ENCODE measurements around the gene TNP1.

TNP1 gene, protein sequence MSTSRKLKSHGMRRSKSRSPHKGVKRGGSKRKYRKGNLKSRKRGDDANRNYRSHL
- total RNA-seq, result 0 to 0.22 (median 0) reads per million in 17 experiments

DNA sequence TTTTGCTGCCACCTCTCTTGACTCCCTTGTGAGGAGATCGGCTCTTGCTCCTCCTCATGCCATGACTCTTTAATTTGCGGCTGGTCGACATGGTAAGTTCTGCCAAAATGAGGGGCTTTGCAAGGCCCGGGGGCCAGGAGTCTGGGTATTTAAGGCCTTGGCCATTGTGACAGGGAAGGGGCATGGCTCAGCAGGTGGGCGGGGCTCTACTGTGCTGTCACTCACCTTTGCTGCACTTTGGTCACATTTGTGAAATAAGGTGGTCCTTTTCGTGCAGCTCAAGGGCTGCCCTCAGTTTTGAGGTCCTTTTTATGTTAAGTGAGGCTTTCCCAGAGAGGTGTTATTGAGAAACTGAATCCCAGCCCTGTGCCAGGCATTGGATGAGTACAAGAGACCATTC lies at the start of gene TNP1:
Gene TNP1 (minus strand): TSS at position 121 of the 400 bp plus-strand sequence. CDS start 30 bp downstream, at position 91.
- DNase-seq, result no peak

DNA sequence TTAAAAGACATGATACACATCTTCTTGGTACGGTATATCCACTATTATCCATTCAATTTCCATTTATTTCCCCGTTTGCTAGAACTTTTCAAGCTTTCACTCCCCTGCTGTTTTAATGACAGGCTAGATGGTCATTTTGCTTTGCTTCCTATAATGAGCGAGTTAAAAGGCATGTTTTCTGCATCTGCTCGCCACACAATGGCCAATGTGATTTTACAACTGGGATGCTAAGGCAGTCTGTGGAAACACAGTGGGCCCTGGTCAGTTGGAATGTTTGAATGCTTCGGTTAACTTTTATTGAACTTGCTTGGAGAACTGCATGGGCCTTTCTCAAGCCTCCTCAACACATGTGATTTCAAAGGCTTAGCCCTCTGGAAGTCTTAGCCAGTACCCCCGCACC lies 48.4 kb upstream of the TNP1 start:
- DNase-seq, result no peak

DNA sequence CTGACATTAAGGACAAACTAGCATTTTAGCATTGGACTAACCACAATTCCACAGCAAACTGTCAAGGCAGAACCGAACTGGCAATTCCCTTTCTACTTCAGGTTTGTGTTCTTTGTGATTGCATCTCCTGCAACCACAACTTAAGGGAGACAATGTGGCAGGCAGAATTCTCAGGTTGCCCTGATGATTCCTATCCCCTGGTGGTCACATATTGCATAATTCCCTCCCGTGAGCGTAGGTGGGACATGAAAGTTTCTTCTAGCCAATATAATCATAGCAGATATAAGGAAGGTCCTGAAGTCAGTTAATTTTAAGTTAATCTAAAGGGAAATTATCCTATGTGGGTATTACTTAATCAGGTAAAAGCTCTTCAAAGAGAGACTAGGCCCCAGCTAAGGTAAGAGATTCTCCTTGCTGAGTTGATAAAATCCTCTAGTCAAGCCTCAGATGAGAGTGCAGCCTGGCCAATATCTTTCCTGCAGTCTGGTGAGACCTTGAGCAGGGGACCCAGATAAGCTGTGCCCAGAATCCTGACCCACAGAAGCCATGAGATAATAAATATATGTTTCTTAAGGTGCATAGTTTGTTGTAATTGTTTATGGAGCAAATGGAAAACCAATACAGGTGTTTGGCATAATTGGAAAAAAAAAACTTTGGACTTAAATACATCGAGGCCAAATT lies 45.9 kb upstream of the TNP1 start:
- no peak for DNase-seq

DNA sequence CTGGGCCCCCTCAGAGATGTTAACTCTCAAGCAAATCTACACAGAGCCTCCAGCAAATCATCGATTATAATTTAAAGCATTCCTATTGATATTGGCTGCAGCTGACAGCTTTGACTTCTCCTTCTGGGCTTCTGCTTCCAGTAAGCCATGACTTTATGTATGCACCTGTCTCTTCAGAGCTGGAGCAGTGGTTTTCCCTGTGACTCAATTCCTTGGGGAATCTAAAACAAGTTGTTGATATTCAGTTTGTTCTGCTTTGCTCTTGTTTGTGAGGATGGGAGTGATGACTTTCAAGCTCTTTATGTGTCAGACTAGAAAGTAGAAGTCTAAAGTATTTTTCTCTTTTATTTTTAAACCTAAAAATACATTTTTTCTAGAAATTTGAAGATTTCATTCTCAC lies 45.1 kb upstream of the TNP1 start:
- no peak for DNase-seq

DNA sequence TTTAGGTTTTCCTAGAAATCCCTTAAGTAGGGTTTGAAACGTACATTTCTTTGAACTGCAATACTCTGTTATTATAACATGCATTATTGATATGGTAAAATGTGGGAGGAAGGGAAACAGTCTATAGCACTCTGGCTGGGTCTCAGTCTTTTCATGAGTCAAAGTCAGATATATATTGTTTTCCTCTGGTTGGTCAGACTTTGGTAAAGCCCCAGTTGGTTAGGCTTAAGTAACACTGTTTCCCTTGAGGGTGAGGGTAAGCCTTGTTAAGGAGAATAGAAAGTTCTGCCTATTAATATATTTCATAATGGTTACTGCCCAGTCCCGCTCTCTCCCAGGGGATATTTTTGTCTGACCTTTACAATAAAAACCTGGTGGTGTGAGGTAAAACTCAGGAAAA lies 44.7 kb upstream of the TNP1 start:
- DNase-seq, result no peak

DNA sequence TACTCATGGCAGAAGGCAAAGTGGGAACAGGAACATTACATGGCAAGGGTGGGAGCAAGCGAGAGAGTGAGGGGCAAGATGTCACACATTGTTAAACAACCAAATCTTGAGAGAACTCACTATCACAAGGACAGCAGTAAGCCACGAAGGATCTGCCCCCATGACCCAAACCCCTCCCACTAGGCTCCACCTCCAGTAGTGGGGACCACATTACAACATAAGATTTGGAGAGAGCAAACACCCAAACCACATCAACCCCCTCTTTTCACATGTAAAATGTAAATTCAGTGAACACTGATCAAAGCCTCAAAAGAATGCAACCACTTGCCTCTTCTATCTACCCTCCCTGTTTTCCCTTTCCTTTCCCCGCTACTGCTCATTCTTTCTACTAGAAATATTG lies 43.6 kb upstream of the TNP1 start:
- DNase-seq, result no peak

DNA sequence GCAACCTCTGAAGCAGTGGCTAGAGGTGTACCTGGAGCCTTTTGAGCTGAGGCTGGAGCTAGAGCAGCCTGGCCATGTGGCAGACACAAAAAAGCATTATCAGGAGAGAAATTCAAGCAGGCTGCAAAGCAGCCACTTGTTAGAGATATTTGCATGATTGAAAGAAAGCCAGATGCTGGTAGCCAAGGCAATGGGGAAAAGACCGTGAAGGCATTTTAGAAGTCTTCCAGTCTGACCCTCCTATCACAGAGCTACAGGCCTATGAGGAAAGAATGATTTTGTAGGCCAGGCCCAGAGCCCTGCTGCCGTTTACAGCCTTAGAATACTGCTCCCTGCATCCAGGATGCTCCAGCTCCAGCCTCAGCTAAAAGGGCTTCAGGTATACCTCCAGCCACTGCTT lies 41.4 kb upstream of the TNP1 start:
- no peak for DNase-seq

DNA sequence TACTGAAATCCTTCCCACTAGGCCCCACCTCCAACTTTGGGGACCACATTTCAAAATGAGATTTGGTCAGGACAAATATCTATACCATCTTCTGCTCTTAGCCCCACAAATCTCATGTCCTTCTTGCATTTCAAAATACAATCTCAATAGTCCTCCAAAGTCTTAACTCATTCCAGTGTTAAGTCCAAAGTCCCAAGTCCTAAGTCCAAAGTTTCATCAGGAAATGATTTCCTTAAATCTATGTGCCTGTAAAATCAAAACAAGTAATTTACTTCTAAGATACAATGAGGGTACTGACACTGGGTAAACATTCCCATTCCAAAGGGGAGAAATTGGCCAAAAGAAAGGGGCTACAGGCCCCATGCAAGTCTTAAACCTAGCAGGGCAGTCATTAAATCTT lies 40.5 kb upstream of the TNP1 start:
- no peak for DNase-seq

DNA sequence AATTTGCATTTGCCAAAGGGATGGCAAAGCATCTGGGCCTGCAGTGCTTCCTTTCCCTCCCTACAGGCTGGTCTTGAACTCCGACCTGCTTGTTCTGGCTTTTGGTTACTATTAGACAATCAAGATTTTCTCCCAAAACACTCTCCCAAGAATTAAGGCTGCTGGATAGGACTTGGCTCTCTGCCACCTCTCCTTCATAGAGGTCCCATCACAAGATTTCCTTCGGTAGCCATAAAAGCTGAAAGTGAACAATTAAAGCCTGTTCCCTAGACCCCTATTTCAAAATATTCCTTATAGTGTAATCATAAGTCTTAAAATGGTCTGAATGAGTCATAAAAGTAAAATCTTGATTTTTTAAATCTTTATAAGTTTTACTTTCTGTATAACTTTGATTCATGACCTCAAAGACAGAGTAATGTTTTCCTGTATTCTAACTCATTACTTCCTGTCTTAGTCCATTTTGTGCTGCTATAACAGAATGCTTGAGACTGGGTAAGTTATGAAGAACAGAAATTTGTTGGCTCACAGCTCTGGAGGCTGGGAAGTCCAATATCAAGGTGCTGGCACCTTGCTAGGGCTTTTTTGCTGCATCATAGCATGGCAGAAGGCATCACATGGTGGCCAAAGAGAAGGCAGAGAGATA lies 37.8 kb upstream of the TNP1 start:
- DNase-seq, result no peak

DNA sequence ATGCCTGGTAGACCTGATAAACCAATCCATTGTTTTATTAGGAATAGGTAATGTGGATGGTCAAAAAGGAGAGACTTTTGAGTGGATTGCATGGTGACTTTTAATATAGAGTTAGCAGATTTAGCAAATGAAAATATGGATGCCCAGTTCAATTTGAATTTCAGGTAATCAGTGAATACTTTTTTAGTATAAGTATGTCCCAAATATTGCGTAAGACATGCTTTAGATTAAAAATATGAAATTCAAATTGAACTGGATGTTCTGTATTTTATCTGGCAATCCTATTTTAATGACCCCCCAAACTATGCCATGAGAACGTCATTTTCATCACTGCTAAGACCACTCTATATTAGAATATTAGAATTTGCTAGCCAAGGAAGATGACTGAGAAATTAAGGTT lies 30.3 kb upstream of the TNP1 start:
- DNase-seq, result no peak

DNA sequence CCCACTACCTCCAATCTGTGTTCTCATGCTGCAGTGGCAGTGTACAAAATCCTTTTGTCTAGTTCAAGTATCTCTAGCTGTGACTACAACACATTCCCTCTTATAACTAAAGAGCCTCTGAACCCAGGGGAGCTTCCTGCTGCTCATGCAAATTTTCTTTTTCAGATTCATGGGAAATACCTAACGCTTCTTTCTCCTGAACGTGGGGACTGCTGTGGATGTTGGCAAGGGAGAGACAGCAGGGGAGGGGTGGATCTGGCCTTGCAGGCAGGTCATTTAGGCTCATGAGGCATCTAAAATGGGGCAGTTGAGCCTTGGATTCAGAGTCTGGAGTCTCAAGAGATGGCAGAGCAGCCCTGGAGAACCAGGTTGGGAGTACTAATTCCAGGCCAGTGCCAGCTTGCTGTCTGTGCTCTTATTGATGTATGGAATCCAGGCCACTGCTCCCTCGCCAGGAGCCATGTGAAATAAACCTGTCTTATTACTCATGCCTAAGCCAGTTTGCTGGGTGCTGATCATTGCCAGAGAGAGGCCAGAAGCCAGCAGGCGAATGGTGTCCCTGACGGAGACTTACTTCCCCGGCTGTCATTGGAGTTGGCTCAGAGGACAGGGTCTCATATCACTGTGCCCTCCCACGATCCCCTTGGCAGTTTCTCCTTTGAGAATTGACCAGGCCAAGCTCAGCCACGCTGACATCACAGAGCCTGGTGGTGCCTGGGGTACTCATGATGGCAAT lies 29.2 kb upstream of the TNP1 start:
- no peak for DNase-seq

DNA sequence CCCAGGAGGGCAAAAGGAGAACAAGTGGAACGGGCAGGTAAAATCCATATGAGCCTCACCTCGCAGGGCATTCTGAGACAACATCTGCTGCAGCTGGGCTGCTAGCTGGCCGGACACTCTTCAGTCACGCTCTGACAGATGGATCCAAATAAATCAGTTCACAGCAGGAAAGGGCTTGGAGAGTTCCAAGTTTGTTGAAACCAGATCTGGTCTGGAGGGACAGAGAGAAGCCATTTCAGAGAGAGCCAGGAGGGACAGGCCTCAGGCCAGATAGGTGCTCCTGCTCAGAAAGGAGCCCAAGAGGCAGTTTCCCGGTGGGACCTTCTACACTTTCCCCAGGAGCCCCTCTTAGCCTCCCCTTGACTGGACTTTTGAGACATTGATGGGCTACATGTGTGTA lies 28.2 kb upstream of the TNP1 start:
- DNase-seq, result no peak

DNA sequence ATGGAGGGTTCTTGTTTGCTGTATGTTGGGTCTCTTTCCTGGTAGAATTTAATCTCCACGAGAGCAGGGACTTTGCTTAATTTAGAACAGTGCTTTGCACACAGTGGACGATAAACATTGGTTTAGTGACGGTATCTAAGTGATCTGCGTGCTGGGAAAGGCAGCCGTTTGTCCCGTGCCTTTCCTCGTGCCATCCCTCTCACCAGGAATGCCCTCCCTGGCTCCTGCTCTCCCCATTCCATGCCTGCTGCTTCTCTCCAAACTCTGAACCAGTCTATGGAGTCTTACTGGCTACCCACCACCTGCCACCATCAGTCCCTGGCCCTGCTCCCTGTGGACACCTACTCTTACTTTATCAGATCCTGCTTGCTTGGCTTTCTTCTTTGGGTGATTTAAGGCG lies 27.3 kb upstream of the TNP1 start:
- DNase-seq, result no peak

DNA sequence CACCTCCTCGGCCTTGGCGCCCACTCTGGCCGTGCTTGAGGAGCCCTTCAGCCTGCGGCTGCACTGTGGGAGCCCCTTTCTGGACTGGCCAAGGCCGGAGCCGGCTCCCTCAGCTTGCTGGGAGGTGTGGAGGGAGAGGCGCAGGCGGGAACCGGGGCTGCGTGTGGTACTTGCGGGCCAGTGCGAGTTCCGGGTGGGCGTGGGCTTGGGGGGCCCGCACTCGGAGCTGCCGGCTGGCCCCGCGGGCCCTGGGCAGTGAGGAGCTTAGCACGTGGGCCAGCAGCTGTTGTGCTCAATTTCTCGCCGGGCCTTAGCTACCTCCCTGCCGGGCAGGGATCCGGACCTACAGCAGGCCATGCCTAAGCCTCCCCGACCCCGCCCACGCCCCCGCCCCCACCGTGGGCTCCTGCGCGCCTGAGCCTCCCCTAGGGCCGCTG lies 25.3 kb upstream of the TNP1 start:
- DNase-seq, result no peak

DNA sequence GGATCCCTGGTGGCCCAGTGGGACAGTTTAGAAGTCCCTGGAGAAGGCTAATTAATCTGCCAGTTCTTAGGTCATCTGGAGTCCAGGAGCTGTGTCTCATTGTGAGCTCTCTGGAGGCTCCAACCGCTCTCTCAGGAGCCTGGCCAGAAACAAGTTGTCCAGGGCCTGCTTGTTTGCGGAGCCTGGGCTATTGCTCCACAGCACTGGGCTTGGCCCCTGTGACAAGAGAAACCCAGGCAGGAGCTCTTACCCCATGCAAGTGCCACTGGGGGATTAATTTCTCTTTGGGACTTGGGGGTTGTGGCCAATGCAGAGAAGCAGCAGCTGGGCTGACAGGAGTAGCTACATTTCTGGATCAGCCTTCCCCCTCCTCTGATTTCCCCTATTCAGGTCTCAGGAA lies 24.5 kb upstream of the TNP1 start:
- DNase-seq, result no peak

DNA sequence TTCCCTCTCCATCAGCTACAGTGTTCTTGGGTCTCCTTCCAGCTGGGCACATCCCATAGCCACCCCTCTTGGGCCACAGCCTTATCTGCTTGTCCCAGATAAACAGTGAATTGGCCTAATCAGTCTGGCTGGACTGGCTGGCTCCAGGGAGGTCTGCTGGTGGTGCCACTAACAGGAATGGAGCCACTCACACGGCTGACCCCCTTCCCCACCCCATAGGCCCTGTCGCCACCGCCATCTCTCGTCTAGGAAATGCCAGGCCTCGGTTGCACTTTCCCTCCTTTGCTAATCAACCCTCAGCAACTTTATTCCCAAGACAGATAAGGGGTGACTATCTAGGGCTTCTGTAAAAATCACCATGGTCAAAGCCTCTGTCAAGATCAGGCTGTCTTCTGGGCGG lies 23.0 kb upstream of the TNP1 start:
- no peak for DNase-seq

DNA sequence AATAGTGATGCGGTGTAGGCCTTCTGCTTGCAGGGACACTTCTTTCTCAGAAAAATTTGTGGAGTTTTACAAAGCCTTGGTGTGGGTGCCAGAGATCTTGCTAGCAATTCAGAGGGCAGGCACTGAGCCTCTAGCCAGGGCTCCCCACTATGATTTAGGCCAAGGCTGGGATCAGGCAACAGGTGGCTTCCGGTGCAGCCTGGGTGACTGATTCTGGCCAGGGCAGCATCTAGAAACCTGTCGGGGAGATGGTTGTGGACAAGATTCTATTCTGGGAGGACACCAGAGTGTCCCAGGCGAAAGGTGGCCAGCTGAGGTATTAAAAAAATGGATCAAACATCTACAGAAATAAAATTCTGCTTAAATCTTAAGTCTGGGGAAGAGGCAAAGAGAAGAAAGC lies 21.5 kb upstream of the TNP1 start:
- no peak for DNase-seq

DNA sequence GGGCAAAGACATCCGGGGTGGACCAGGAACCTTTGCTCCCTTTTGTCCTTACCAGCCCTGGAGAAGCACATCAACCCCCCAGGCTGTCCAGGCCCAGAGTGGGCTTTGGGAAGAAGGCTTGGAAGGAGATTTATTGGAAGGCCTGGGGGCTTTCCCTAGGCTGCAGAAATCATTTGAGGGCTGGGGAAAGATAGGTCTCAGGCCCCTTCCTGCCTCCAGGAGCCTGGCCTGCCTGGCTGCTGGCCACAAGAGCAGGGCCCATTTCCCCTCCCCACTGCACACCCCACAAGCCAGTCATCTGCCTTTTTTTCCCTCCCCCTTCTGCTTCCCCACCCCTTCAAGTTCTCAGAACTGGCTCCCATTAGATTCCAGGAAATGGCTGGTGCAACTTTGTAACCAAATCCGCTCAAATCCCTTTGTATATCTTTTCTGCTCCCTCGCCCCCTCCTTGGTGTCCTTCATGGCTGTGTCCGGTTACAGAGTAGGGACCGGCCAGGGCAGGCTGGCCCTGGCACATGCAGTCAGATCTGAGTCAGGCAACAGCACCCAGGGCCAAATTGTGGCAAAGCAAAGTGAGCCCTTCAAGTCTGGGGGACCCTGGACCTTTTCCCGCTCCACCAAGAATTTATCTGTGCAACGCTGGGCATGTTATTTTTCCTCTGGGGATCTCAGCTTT lies 20.8 kb upstream of the TNP1 start:
- no peak for DNase-seq

DNA sequence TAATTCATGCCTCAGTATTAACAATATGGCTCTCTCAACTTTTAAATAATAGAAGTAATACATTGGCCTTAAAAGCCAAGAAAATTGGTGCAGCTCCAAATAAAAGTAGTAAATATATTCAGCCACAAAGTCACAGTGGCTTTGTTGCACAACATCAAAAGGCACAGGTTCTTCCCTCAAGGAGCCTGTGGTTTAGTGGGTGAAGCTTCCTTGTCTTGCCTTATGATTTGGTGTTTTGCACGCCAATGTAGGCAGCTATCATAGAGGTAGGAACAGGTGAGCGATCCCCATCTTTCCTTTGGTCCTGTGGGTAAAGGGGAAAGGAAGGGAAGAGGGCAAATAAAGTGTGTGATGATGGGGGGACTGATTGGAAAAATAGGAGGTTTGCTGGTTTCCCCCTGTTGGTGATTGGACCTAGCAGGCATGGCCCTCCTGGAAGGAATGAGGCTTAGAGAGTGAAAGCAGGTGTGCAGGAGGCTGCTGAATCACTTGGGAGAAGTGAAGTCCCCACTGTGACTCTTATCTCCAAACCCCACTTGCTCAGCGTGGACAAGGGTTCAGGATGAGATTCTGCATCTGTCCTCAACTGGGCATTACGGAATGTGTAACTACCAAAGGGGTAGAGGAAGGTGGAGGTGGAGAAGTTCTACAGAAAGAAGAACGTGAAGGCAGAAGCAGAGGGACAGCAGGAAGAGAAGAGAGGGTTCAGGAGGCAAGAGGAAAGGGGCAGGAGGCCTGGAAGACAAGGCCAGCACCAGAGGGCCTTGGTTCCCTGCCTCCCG lies 20.1 kb upstream of the TNP1 start:
- DNase-seq, result no peak

DNA sequence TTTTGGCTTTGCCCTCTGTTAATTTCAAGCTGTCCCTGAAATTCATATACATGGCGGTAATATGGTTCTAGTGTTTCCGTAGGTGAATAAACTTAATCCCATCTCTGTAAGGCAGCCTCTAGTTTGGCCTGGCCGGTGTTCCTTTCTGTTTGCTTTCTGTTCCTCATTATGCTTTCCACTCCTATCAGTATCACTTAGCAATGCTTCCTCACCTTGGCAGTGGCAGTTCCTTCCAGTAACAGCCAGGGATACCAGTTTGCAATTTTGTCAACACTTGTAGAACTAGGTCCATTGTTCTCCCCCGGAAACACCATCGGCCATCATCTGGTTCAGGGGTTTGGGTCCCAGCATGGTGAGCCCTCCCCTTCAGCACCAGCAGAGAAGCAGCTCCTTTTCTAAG lies 18.2 kb upstream of the TNP1 start:
- peak in 1 of 4 experiments; percentile 5 for DNase-seq

DNA sequence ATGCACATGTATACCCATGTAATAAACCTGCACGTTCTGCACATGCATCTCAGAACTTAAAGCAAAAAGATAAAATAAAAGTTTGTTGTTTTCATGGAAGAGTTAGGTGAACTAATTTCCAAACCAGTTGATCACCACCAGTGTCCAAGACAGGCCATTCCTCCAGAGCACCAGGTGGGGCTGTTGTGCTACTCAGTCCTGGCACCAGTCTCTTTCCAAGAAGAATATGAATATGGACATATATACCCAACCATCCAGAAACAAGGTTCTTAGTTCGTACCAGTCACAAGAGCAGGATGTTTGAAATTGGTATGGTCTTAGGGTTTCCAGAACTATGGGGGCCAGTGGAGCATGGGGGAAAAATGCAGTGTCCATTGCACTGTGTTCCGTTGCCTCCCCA lies 17.2 kb upstream of the TNP1 start:
- peak in 2 of 4 experiments; percentile 5 to 12 for DNase-seq

DNA sequence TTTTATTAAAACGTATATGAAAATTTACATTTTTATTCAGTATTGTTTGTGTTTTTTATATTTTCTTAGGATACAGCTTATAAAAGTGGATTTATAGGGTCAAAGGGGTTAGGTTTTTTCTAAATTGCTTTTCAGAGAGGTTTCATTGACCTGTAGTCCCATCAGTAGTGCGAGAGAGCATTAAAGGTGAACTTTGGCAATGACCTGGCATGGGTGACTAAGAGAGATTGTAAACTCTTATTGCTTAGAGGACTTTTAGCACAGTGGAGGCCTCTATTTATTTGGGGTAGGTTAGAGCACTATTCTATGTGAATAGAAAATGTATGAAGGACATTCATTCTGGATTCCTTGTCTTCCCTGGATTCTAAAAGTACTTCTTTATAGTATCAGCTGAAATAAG lies 16.0 kb upstream of the TNP1 start:
- DNase-seq, result no peak

Data from suppressor macrophage (primary cell).